H1 (cell line): ENCODE data around the gene DIP2C. TPM values are rescaled to one million over a fixed set of nuclear protein-coding genes. Genes with fewer than 3 reads are reported as not detected.

Source experiments
- CTCF ChIA-PET: fragments of 300-600 bp; sonication (Branson Sonifier 250); formaldehyde crosslinking; loops from one replicate; lab custom pipeline; 2021; ENCODE audit not compliant: partially characterized antibody; lab: Charles Lee
- POLR2A ChIA-PET: fragments of 300-600 bp; sonication (Branson Sonifier 250); formaldehyde crosslinking; loops from one replicate; lab custom pipeline; 2021; ENCODE audit warnings: inconsistent platforms; ENCODE audit not compliant: partially characterized antibody; lab: Charles Lee
- DNase-seq, 2 experiments: peaks; one replicate each; pipeline versions ENCODE4 v3.0.0 to v3.0.0-alpha.2; 2010 to 2022; ENCODE audit warnings: low spot score in 2 of 2, low read depth in 1 of 2, mixed read lengths in 1 of 2
- FAIRE-seq: peaks from 2 replicates; lab custom pipeline; 2011; peaks lifted over from hg19 to GRCh38; lab: Jason Lieb, UNC
- H2AFZ ChIP-seq: 2 replicates; pipeline ENCODE4 v1.8.1; 2012; ENCODE audit warnings: low read length, inconsistent platforms
- H2AK5ac ChIP-seq: 2 replicates; pipeline ENCODE4 v1.6.1; 2013; ENCODE audit warnings: low read depth, low read length
- H2BK120ac ChIP-seq: replicated peaks from 2 replicates; pipeline ENCODE3; 2013; ENCODE audit warnings: low read depth, low read length, inconsistent platforms
- H2BK12ac ChIP-seq: 2 replicates; pipeline ENCODE4 v1.6.1; 2013; ENCODE audit warnings: low read depth, low read length
- H2BK15ac ChIP-seq: 2 replicates; pipeline ENCODE4 v1.6.1; 2013; ENCODE audit warnings: low read length
- H2BK20ac ChIP-seq: 2 replicates; pipeline ENCODE4 v1.6.1; 2013; ENCODE audit warnings: low read length
- H2BK5ac ChIP-seq: 2 replicates; pipeline ENCODE4 v1.6.1; 2013; ENCODE audit warnings: low read depth, low read length
- H3K14ac ChIP-seq: 2 replicates; pipeline ENCODE4 v1.6.1; 2013; ENCODE audit warnings: inconsistent platforms; ENCODE audit not compliant: insufficient read length
- H3K18ac ChIP-seq: 2 replicates; pipeline ENCODE4 v1.6.1; 2013; ENCODE audit warnings: low read length; ENCODE audit errors: extremely low read depth
- H3K23ac ChIP-seq: 2 replicates; pipeline ENCODE4 v1.6.1; 2013; ENCODE audit warnings: inconsistent platforms; ENCODE audit not compliant: insufficient read length
- H3K23me2 ChIP-seq: 2 replicates; pipeline ENCODE4 v1.6.1; 2013; ENCODE audit warnings: low read depth, low read length
- H3K27ac ChIP-seq: 2 replicates; pipeline ENCODE4 v1.6.1; 2011; ENCODE audit warnings: low read depth, low read length, inconsistent platforms
- H3K27me3 ChIP-seq, 4 experiments: replicated peaks in 1 of 4; 1 replicate in 1 of 4; 2 replicates in 3 of 4; pipeline versions ENCODE4 v1.6.1 to v1.8.1; 2011 to 2013; ENCODE audit warnings: low read length in 3 of 4, mild to moderate bottlenecking in 3 of 4, inconsistent platforms in 2 of 4, mixed read lengths in 2 of 4, moderate library complexity in 1 of 4; ENCODE audit not compliant: control insufficient read depth in 3 of 4, insufficient read depth in 3 of 4; ENCODE audit errors: extremely low read depth in 1 of 4
- H3K36me3 ChIP-seq, 4 experiments: 2 replicates each; pipeline versions ENCODE4 v1.6.1 to v1.8.1; 2011 to 2013; ENCODE audit warnings: mild to moderate bottlenecking in 4 of 4, low read length in 3 of 4, moderate library complexity in 2 of 4, control low read depth in 1 of 4, inconsistent platforms in 1 of 4; ENCODE audit not compliant: insufficient read depth in 4 of 4, control insufficient read depth in 2 of 4
- H3K4ac ChIP-seq: replicated peaks from 2 replicates; pipeline ENCODE3; 2013; ENCODE audit warnings: low read length, low read depth, mixed read lengths, inconsistent platforms; ENCODE audit not compliant: insufficient read length
- H3K4me1 ChIP-seq, 4 experiments: replicated peaks in 1 of 4; 1 replicate in 1 of 4; 2 replicates in 3 of 4; pipeline versions ENCODE4 v1.6.1 to v1.8.1; 2011 to 2013; ENCODE audit warnings: low read length in 3 of 4, inconsistent platforms in 2 of 4, mixed read lengths in 1 of 4; ENCODE audit not compliant: insufficient read depth in 4 of 4, control insufficient read depth in 3 of 4
- H3K4me2 ChIP-seq, 2 experiments: 2 replicates each; pipeline versions ENCODE4 v1.6.1 to v1.8.1; 2011 to 2013; ENCODE audit warnings: low read depth in 2 of 2, low read length in 2 of 2, control low read depth in 1 of 2, inconsistent platforms in 1 of 2, mild to moderate bottlenecking in 1 of 2; ENCODE audit not compliant: insufficient read depth in 1 of 2
- H3K4me3 ChIP-seq, 4 experiments: fragments of 200-600, 300-600 bp in 1 of 4; sonication (generic), shearing (Covaris generic), sonication (Bioruptor Twin) in 1 of 4; 2 replicates each; pipeline versions ENCODE4 v1.5.1 to v1.8.1; 2011 to 2016; ENCODE audit warnings: low read length in 4 of 4, low read depth in 3 of 4, control low read depth in 2 of 4, inconsistent platforms in 2 of 4, mild to moderate bottlenecking in 2 of 4, mixed read lengths in 1 of 4, moderate library complexity in 1 of 4; ENCODE audit not compliant: insufficient read depth in 2 of 4; ENCODE audit errors: extremely low read depth in 1 of 4
- H3K56ac ChIP-seq: replicated peaks from 2 replicates; pipeline ENCODE3; 2013; ENCODE audit warnings: low read depth, mild to moderate bottlenecking, mixed read lengths, low read length, inconsistent platforms; ENCODE audit not compliant: insufficient read length
- H3K79me1 ChIP-seq: 2 replicates; pipeline ENCODE4 v1.6.1; 2013; ENCODE audit warnings: low read depth, low read length, control low read depth
- H3K79me2 ChIP-seq, 2 experiments: 2 replicates each; pipeline versions ENCODE4 v1.6.1 to v1.8.1; 2012 to 2013; ENCODE audit warnings: low read length in 2 of 2, mild to moderate bottlenecking in 2 of 2, inconsistent platforms in 1 of 2; ENCODE audit not compliant: insufficient read depth in 2 of 2, control insufficient read depth in 1 of 2
- H3K9ac ChIP-seq, 4 experiments: replicated peaks in 1 of 4; 1 replicate in 1 of 4; 2 replicates in 3 of 4; pipeline versions ENCODE4 v1.6.1 to v1.8.1; 2011 to 2013; ENCODE audit warnings: low read depth in 3 of 4, low read length in 3 of 4, control low read depth in 2 of 4, mild to moderate bottlenecking in 2 of 4, moderate library complexity in 2 of 4, inconsistent platforms in 1 of 4; ENCODE audit errors: extremely low read depth in 1 of 4
- H3K9me3 ChIP-seq, 2 experiments: 2 replicates each; pipeline versions ENCODE4 v1.6.1 to v1.8.1; 2012 to 2013; ENCODE audit warnings: mild to moderate bottlenecking in 2 of 2, moderate library complexity in 2 of 2, control low read depth in 1 of 2, inconsistent platforms in 1 of 2, low read depth in 1 of 2, low read length in 1 of 2, mixed read lengths in 1 of 2; ENCODE audit not compliant: insufficient read depth in 2 of 2
- H4K20me1 ChIP-seq, 2 experiments: replicated peaks in 1 of 2; 2 replicates each; pipeline versions ENCODE3 to v1.8.1; 2011 to 2013; ENCODE audit warnings: inconsistent platforms in 2 of 2, low read length in 2 of 2, mild to moderate bottlenecking in 1 of 2; ENCODE audit not compliant: insufficient read depth in 2 of 2, control insufficient read depth in 1 of 2
- H4K5ac ChIP-seq: 2 replicates; pipeline ENCODE4 v1.6.1; 2013; ENCODE audit warnings: low read length, low read depth, mixed read lengths, inconsistent platforms; ENCODE audit not compliant: insufficient read length
- H4K8ac ChIP-seq: 2 replicates; pipeline ENCODE4 v1.8.0; 2013; ENCODE audit warnings: mild to moderate bottlenecking, moderate library complexity, low read length, inconsistent platforms; ENCODE audit not compliant: insufficient read depth; ENCODE audit errors: extremely low read depth
- H4K91ac ChIP-seq: replicated peaks from 2 replicates; pipeline ENCODE3; 2013; ENCODE audit warnings: low read length, mixed read lengths, inconsistent platforms; ENCODE audit not compliant: insufficient read length
- ATF2 ChIP-seq: IDR thresholded peaks from 2 replicates; pipeline ENCODE4 v1.6.1; 2012; ENCODE audit warnings: low read length, inconsistent platforms
- CHD2 ChIP-seq: IDR thresholded peaks from 2 replicates; pipeline ENCODE4 v1.6.1; 2012; ENCODE audit warnings: low read length, improper control_type of control experiment
- KDM4A ChIP-seq: IDR thresholded peaks from one replicate; pipeline ENCODE4 v1.7.1; 2012; ENCODE audit warnings: low read depth, mild to moderate bottlenecking, moderate library complexity, low read length, inconsistent platforms; ENCODE audit not compliant: severe bottlenecking
- MAFK ChIP-seq: IDR thresholded peaks from 2 replicates; pipeline ENCODE4 v1.6.1; 2012; ENCODE audit warnings: low read depth, mild to moderate bottlenecking, improper control_type of control experiment, low read length
- NRF1 ChIP-seq: IDR thresholded peaks from 2 replicates; pipeline ENCODE4 v1.6.1; 2011; ENCODE audit warnings: mild to moderate bottlenecking, low read depth, low read length, improper control_type of control experiment
- PHF8 ChIP-seq: fragments of 200-600 bp; sonication (generic); conservative IDR thresholded peaks from 2 replicates; pipeline ENCODE4 v1.7.1; 2012; ENCODE audit warnings: low read depth, mild to moderate bottlenecking, inconsistent platforms, low read length, moderate library complexity
- SP1 ChIP-seq: IDR thresholded peaks from 2 replicates; pipeline ENCODE4 v1.6.1; 2011; ENCODE audit warnings: low read depth, low read length
- TEAD4 ChIP-seq: IDR thresholded peaks from 2 replicates; pipeline ENCODE4 v1.6.1; 2012; ENCODE audit warnings: low read depth, low read length, inconsistent platforms, mixed read lengths
- WGBS, 2 experiments: shearing (Covaris generic) in 1 of 2; methylation state at CpG; one replicate each; pipeline versions ENCODE4 v1.1.6 to v1.1.7; 2013 to 2015; ENCODE audit warnings: low lambda C conversion rate in 2 of 2, mixed read lengths in 2 of 2, inconsistent platforms in 1 of 2, low coverage in 1 of 2, missing lambda C conversion rate in 1 of 2; ENCODE audit not compliant: insufficient replicate concordance in 2 of 2, insufficient coverage in 1 of 2, insufficient read length in 1 of 2; ENCODE audit errors: extremely low coverage in 1 of 2, missing lambda C conversion rate in 1 of 2; 5-methylcytosine and 5-hydroxymethylcytosine counted together
- polyA plus RNA-seq, 7 experiments: library from polyadenylated mRNA; depleted of rRNA in 3 of 7; stranded (reverse) in 5 of 7; unstranded in 2 of 7; fragments of >200 nt in 5 of 7; fragments of 200-250 nt in 2 of 7; gene quantifications; 1 replicate in 5 of 7; 2 replicates in 1 of 7; 4 replicates in 1 of 7; pipeline versions ENCODE4 v1.2.1 to v1.2.3, GENCODE V29; 2011 to 2013; ENCODE audit warnings: missing spikeins in 2 of 7, mixed read lengths in 2 of 7
- total RNA-seq: library from RNA; stranded (reverse); fragmentation: NEBNext Ultra II Directional; extraction: Animal tissue kit (Norgen Biotek cat#: 25700); gene quantifications from 2 replicates; pipeline ENCODE4 v1.2.1, GENCODE V29; 2021

The DIP2C gene
- total and polyA plus RNA-seq, 2 of the 8 experiments (the other 6 are each of a cell fraction or from before 2014, with no cell fraction given), result 3.8 to 9.3 TPM

GRCh38 chr10:393787-394438 lies 295.6 kb downstream of the DIP2C start:
- Histone ChIP-seq H3K14ac (no peak overlapping the region), H4K5ac (no peak overlapping the region), H3K79me2 (no peaks in the 10 kb centered on the region), H3K4ac (peak overlapping the region; percentile 92), H2BK12ac (peak overlapping the region; percentile 97; the same call in 1 of the 2 replicates), H2BK20ac (peak overlapping the region; percentile 55; the same call in 1 of the 2 replicates), H4K20me1 (peaks cover 2 to 4% of the 10 kb centered on the region in 2 experiments), H3K18ac (peak overlapping the region; percentile 13; the same call in 1 of the 2 replicates), H3K23me2 (no peaks in the 10 kb centered on the region), H3K27me3 (no peaks in the 10 kb centered on the region), H4K8ac (no peak overlapping the region), H2AFZ (peak overlapping the region; percentile 77; the same call in 1 of the 2 replicates), H3K23ac (no peak overlapping the region), H3K4me2 (no peak overlapping the region), H3K9me3 (no peaks in the 10 kb centered on the region)
- FAIRE-seq, result no peak
- ChIA-PET CTCF (interaction anchor here (1.0 kb wide), 1 partner anchor 17 kb away, joined by 3 read pairs; no protein-coding TSS in a partner anchor), POLR2A (no interaction called here)
- DNase-seq, result no peak
- 86% methylated on average over 12 of the region's 14 CpGs; no CpG with 5 or more reads in 1 of the 2 experiments for WGBS, 2 experiments
- no peak for TF ChIP-seq TEAD4
- TF ChIP-seq MAFK, result no peak
- no peak for TF ChIP-seq CHD2
- no peak for TF ChIP-seq KDM4A
- TF ChIP-seq ATF2, result no peak
- TF ChIP-seq PHF8, result no peak
- TF ChIP-seq NRF1, result no peak
- no peak for TF ChIP-seq SP1
- TF ChIP-seq, all 59 proteins: peak for 0
- Histone ChIP-seq H4K91ac (peak overlapping the region; percentile 90), H3K9ac (no peak overlapping the region), H2BK15ac (peak overlapping the region; percentile 32; the same call in 1 of the 2 replicates), H2AK5ac (peak overlapping the region; percentile 43; the same call in 1 of the 2 replicates), H2BK120ac (peak overlapping the region; percentile 38), H3K79me1 (no peaks in the 10 kb centered on the region), H3K27ac (no peak overlapping the region), H2BK5ac (peak overlapping the region; percentile 87), H3K56ac (no peak overlapping the region), H3K4me1 (peaks cover 0 to 11% (median 6%) of the 10 kb centered on the region in 4 experiments; a peak in 6 of 7 replicates), H3K4me3 (no peak overlapping the region), H3K36me3 (no peaks in the 10 kb centered on the region)
